Activated CD4-positive, CD25-positive, alpha-beta regulatory T cell (primary cell): ENCODE data around the gene PDE11A.

Experiments
- DNase-seq, 4 experiments: peaks; one replicate each; lab custom pipeline; 2025; lab: John Stamatoyannopoulos, UW

The PDE11A gene

DNA sequence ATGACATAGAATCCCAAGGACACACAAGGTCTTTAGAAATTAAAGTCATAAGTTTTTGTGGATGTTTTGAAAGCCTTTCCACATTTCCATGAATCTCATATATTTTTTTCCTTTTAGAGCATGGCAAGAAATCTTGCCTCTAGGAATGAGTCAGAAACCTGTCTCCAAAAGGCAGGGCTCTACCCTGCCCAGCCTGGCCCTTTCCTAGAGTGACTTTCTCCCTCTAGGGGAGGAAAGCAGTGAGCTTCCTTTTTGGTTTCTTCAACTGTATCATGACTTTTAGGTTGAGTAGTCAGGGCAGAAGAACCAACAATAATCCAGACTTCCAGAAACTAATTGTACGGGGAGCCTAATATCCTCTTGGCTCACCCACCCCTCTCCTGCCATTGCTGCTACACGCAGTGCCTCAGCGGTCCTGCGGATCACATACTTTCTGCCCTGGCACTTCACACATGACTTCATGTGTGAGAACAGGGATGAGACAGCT lies 379.8 kb downstream of the PDE11A start:
- DNase-seq = no peak

DNA sequence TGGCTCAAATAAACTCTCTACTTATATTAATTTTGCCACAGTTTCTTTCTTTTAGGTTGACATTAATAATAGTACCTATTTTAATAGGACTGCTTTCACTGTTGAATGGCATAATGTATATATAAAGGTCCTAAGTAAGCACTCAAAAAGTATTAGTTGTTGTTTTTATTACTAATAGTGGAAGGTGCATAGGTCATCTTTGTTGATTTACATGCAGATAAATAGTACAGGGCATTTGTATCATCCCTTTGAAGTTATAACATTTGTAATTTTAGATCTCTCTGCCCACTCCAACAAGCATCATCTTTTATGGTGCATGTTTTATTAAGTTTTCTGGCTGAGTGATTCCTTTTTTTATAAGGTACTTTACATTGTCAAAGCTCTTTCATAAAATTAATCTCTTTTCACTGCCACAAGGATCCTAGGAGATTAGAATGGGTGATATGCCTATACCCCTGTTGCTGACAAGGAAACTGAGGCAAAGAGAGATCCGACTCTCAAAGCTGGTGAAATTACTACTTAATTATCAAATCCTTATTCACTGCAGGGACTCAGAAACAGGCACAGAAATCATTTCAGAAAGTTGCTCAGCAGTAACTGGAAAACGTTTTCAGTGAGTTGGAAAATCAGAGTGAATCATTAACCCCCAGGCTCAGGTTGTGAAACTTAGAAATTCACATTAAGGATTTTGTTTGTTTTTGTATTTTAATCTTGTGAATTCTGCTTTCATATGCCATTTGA lies 380.4 kb downstream of the PDE11A start:
- no peak for DNase-seq

DNA sequence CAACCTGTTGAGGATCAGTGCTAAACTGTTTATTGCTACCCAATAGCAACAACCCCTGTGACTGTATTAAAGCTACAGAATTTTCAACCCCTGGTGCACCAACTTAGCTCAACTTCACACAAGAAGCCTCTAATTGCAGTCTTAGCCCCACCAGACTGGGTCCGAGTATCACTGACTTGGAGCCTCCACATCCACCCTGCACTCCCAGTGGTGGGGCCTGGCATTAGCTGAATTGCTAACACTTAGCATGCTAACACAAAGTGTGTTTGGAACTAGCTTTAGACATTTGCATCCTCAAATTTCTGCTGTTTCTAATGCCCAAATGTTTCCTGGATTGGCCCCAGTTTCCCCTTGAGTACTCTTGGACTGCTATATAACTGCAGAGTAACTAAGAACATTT lies 381.4 kb downstream of the PDE11A start:
- no peak for DNase-seq

DNA sequence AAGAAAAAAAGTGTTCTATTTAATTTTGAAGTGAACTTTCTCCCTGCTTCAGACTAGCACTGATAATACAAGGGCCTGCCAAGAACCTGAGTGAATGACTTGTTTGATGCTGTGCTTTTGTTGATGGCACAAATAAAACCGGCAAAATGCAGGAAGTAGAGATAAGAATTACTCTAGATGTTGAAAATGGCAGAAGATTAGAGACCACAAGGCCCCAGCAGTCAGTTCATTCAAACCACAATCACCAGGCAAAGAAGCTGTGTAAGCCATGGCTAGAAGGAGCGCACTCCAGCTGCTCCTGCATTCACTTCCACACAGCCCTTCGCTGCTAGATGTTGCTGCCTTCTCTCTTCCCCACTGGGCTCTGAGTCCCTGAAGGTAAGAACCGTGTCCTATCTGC lies 383.0 kb downstream of the PDE11A start:
- no peak for DNase-seq

DNA sequence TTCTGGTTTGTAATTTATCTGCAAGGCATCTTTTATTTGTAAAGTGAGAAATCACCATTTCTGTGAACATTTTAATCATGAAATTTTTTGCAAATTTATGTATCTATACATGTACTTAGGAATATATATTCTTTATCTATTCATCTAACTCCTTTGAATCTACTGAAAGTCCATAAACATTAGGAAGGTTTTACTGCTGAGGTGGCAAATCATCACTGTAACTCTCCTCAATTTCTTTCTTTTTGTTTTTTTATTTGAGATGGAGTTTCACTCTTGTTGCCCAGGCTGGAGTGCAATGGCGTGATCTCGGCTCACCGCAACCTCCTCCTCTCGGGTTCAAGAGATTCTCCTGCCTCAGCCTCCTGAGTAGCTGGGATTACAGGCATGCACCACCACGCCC lies 383.7 kb downstream of the PDE11A start:
- DNase-seq = no peak

DNA sequence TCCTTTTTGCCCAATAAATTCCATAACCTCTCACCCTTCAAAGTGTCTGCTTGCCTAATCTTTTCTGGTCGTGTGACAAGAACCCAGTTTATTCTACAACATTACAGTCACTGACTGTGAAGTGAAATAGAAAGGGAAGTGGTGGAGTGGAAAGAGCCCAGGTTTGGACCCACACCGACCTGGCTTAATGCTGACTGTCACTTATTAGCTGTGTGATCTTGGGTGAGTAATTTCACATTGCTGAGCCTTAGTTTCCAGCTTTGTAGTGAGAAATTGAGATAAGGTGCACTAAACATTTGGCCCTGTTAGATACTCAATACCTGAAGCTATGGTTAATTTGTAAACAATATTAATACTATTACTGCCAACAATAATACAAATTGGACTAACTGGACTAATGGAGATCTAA lies 388.9 kb downstream of the PDE11A start:
- DNase-seq = no peak

DNA sequence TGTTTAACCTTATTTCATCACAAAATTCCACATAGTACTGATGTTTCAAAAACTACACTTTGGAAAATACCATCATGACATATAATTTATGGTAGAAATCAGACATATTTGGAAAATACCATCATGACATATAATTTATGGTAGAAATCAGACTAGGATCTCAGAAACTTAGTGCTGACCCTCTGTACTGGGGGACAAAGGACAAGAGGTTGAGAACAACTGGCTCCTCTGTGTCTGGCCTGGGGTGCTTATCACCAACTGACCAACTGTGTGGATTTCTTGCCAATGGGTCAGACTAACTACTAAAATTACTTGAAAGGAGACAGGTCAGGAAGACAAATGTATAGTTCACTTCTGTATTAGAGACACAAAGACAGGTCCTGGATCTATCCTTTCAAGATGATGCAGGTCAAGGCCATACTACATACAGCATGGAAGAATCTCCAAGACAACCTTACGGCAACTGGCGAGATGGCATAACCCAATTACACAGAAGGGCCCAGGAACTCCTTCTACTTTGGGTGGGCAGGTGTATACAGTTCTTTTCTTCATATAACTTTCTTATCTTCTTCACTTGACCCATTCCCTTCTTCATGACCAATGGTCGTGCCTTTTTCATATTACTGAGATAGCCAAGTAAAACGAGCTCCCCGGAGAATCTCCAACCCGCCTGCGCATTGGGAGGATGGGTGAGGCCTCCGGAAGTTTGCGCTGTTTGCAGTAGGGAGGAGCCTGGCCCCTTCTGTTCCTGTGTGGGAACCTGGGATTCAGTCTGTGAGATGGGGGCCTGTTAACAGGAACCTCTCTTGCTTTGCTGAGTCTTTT lies 389.5 kb downstream of the PDE11A start:
- no peak for DNase-seq

DNA sequence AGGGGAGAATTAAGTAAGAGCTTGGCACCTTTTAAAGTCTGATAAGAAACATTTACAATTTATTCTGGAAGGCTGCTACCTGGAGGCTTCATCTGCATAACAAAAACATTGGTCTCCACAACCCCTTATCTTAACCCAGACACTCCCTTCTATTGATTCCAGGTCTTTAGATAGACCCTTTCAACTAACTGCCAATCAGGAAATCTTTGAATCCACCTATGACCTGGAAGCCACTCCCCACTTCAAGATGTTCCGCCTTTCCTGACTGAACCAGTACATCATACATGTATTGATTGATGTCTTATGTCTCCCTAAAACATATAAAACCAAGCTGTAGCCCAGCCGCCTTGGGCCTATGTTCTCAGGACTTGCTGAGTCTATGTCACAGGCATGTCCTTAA lies 390.6 kb downstream of the PDE11A start:
- no peak for DNase-seq

DNA sequence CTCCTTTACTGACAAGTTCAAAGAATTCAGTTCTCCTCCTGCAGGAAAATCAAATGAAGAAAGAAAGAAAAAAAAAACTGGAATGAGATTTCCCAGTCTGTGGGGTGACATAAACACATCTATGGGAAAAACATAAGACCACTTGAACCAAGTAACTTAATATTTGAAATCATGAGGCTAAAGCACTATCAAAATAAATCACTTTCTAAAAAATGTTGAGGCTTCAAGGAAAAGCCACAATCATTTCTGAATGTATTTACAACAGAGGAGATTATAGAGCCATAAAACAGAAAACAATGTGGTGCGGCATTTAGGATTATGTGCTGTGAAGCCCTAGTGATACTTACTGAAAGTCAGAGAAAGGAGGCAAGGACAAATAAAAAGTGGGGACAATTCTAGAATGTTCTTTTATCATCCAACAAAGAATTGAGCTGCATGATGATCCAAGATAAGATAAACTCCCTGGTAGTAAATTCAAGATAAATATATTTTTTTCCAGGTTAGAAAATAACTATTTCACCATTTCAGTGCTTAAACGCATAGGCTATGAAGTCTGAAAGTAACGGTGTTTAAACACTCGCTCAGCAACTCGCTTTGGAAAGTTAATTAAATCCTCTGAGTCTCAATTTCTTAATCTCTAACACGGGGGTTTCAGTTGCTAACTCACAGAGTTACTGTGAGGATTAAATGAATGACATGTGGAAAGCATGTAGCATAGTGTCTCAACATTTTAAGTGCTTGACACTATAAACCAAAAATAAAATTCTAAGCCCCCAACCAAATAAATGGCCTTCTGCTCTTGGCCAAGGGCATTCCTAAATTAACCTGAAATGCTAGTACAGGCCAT lies 391.5 kb downstream of the PDE11A start:
- DNase-seq = no peak

DNA sequence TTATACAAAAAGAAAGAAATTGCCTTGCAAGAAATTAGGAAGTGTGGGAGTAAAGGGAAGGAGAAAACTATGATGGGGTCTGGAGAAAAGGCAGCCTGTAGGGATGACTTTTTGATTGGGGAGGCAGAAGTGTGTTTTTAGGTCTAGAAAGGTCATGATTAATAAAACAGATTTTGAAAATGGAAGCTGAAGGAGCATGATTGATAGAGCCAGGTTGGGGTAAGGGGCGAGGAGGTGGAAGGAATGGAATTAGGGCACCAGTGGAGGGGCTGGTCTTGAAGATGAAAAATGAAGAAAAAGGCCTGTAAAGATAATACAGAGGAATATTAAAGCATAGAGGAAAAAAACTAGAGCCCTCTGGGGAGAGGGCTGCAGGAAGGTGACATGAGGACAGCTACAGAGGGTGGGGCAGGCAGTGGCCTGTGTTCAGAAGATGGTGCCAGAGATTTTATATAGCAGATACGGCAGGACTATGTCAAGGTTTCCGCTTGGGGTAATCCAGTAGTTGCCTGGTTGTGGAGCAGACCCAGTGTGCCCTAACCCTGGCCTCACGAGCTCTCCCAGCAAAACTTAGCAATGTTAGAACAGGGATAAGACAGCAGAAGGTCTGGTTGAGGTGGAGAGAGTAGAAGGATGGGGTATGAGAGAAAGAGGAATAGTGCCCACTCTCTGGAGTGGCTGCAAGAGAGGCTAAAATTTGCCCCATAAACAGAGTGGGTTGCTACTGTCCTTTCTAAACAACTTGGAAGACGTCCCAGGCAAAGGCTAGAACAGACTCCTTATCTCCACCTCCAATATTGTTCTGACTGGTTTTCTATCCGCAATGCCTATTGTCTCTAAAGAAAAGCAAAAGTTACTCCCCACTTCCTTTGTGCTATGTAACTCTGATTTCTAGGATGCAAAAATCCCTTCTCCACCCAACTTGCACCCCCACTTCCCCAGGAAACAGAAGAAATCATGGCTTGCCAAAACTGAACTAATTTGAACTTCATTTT lies 392.7 kb downstream of the PDE11A start:
- no peak for DNase-seq

DNA sequence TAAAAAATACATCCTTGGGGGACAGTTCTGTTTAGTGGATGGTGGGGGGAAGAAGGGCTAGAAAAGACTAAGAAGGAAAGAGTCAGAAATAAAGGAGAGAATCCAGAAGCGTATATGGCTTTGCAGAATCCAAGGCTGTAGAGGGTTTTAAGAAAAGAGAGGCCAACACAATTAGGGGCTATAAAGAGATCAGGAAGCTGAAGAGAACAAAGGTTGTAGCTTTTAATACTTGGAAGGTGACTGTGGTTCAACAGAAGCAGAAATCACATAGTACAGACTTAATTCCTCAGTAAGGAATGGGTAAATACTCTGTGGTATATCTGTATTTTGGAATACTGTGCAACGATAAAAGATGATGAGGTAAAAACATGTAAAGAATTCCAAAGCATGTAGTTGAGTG lies 393.6 kb downstream of the PDE11A start:
- no peak for DNase-seq

DNA sequence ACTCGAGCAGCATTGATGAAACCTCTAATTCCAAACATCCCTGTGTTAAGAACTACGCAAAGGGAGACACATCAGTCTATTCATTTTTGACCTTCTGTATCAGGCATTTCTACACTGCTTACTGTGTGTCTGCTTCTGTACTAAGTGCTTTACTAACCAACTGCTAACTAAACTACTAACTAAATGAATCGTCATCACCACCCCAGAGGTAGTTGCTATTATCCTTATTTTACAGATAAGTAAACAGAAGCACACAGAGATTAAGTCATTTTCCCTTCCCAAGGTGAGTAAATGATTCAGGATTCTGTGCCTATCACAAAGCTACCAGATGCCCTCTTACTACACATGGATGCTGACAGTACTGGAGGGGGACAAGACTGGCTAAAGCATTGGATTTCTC lies 395.9 kb downstream of the PDE11A start:
- no peak for DNase-seq

DNA sequence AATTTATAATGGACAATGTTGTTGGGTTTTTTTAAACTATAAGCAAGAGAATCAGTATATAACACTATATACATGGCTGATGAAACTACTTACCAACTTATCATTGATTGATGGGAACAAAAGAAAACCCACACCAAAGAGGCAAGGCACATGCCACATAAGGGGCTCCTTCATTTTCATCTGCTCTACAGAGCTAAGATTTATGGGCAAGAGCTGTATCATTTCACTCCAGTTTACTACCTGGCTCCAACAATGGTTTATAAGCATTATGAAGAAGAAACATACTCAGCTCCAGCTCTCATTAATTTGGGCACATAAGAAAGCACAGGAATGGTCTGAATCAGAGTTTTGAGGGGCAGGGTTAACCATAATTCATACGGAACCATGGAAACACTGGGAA lies 396.8 kb downstream of the PDE11A start:
- DNase-seq = no peak

DNA sequence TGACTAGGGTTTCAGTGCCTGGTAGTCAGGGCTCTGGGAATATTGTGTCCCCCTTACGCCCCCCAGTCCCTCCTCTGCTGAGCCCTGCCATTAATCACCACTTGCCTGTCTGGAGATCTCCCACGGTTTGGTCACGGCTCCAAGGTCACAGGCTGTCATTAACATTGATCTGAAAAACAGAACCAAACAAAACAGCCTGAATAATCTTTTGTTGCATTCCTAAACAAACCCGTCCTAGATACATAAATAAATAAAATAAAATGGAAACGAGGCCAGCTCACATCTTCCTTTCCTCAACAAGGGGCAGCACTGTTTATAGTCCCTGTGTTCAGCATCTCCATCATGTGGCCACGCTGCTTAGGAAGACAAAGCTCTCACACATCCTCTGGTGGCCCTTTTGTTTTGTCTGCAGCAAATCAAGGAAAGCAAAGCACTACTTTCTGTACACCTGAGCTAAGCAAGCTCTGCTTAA lies 397.2 kb downstream of the PDE11A start:
- no peak for DNase-seq

DNA sequence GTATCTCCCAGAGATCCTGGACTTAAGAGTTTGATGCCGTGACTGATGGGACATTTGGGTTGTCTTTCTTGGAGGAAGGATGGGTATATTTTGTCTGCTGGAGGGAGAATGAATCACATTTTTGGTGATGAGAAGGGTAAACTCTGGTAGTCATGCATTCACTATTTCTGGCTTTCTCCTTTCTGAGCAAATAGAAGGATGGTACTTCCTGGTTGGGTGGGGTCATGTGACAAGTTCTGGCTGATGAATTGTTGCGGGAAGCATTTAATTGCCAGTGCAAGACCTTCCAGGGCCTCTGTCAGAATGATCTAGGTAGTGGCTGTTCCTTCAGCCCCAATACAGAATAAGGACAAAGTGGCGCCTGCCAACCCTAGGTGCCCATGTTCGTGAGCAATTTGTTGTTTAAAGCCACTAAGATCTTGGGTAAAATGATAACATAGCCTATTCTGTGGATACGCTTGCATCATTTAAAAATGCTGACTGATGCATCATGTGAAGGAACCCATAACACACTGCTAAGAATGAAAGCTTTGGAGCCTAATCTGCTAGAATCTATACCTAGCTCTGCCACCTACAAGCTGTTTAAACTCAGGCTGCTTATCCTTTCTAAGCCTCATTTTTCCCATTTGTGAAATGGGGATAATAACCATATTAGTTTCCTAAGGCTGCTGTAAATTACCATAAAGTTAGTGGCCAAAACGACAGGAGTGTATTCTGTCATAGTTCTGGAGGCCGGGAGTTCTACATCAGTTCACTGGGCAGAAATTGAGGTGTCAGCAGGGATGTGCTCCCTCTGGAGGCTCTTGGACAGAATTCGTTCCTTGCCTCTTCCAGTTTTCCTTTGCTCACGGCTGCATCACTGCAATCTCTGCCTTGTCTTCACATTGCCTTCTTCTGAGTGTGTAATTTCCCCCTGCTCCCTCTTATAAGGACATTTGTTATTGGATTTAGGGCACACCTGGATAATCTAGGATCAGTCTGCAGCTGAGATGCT lies 398.7 kb downstream of the PDE11A start:
- DNase-seq = no peak

DNA sequence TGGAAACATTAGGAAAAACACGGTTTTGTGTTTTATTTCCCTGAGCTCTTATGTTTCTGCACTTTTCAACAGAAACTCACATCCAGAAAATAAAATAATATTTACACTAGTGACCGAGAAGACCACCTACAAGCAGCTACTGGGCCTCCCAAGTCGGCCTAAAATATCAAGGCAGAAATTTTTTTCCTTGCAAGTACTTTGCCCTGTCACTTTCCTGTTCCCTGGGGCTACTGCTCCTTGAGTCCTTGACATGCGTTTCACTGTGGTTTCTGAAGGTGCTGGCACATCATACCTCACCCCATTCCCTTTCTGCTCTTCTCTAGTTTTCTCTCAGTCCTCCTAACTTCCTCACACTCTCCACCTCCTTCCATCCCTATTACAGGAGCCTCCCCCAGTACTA lies 400.9 kb downstream of the PDE11A start:
- no peak for DNase-seq

DNA sequence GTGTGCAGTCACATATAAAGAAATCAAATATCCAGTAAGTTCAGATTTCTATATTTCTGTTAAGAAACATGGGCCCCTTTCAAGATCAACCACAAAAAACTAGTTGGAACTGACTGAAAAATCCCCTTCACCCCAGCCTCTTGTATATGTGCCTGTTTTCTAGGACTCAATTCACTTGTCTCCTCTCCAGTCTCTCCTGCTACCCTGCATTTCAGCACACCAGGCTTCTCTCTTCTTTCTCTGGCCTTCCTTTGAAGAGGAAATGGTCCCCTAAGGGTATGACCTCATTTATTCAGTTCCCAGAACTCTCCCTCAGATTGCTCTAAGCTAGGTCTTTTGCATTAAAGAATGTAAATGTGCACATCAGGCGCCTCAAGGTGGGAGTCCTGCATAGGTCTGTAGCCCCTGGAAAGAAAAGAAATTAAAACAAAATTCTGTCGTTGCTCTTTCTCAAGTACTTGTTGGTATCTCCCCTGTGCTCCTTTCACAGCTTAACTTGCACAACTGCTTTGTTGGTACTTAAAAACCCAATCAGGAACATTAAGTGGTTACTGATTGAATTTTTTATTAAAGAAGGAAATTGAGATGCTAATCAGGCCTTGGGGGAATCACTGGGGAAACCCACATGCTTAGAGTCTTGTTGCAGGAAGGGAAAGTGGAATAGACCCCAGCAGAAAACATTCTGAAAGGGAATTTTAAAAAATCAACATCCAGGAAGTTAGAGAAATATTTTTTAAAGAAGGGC lies 401.6 kb downstream of the PDE11A start:
- DNase-seq = no peak

DNA sequence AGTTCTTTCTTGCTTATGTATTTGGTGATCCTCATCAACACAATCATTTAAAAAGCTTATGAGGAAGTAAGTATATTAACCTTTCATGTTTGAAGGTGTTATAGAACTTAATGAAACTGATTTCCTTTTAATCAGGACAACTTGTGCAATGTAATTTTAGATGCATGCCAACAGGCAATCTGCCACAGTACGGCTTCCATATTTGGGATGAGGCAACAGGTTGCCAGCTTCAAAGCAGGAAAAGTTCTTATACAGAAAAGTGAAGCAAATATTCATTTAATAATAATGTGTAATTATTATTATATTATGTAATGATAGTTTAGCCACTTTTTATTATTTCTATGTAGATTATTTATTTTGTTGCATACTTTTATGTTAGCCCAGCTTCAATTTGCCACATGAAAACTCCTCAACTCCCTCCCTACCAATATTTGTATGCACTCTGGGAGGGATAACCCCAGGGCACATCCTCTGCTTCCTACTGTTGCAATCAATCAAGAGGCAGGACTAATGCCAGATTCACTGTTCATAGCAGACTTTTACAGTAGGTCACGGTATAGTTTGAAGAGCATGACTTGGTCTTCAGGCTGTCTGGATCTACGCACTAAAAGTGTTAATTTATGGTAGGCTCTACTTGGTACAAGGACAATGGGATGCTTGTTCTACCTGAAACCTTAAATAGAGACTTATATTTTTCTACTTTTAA lies 402.8 kb downstream of the PDE11A start:
- no peak for DNase-seq
